Measurements from ENCODE around the gene LUZP2.
"Not testable (repeated sequence)": the region's sequence is repeated elsewhere in the genome, so short reads cannot be mapped to it uniquely, and the experiment has no call there.

Gene LUZP2

DNA sequence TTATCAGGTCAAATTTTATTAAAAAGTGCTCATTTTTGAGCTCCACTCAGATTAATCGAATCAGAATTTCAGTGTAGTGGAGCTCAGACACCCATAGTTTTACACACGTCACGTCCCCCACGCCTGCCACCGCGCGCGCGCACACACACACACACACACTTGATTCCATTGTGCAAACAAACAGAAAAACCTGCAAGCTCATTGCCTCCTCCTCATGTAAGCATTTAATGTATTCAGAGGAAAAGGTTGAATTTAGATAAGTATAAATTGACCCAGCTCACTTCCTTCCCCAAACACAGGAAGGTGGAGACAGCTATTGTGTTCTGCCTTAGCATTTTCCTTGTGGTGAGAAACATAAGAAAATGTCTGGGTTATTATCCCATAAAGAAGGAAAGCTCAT is 336.7 kb downstream of the LUZP2 start:
- no peak for DNase-seq

DNA sequence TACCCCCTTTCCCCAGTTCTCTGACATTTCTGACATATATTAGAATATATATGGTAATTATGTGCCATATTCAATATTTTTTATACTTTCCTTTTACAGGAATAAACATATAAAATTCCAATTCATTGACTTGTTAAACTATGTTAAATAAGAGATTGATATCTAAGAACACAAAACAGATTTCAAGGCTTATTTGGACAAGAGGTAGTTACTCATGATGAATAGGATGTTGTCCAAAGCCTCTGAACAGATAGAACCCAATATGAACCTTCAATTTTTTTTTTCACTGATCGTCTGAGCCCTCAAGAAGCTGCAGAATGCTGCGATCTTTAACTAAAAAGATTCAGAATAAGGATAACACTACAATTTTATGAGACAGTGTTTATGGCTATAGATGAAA is 340.3 kb downstream of the LUZP2 start:
- DNase-seq = no peak

DNA sequence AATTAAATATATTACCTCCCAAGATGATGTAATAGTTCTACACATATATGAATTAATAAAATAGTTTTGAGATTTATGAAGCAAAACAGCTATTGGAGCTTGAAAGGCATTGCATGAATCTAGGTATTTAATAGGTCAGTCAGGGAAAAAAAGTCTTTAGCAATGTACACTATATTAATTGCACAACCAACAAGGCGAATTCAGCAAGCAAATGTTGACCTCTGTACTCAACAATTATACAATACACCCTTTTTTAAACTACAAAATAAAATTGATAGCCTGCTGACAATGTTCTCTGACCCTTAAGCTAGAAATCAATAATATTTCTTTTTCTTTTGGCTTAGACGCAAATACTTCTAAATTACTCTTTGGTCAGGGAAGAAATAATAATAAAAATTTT is 345.5 kb downstream of the LUZP2 start:
- DNase-seq = no peak

DNA sequence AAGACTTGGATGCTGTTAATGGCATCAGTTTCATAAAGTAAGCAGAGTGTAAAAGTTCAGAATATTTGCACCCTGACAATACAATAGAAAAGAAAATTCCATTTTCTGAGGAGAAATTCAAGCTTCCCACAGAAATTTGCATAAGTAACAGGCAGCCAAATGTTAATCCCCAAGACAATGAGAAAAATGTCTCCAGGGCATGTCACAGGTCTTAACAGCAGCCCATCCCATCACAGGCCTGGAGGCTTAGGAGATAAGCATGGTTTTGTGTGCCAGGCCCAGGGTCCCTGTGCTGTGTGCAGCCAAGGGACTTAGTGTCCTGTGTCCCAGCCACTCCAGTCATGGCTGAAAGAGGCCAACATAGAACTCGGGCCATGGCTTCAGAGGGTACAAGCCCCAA is 347.6 kb downstream of the LUZP2 start:
- DNase-seq = no peak

DNA sequence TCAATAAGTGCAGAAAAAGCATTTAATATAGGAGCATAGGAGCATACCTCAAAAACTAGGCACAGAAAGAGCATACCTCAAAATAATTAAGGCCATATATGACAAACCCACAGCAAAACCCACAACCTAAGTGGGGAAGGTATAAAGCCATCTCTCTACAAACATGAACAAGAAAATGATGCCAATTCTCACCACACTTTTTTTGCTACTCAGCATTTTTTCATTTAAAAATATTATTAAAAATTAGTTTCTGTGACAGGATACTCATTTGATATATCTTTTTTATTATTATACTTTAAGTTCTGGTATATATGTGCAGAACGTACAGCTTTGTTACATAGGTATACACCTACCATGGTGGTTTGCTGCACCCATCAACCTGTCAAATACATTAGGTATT is 352.0 kb downstream of the LUZP2 start:
- DNase-seq = no peak

- no peak for DNase-seq
These were observed 359.1 kb downstream of the LUZP2 start for GRCh38 chr11:24855951-24856350.

DNA sequence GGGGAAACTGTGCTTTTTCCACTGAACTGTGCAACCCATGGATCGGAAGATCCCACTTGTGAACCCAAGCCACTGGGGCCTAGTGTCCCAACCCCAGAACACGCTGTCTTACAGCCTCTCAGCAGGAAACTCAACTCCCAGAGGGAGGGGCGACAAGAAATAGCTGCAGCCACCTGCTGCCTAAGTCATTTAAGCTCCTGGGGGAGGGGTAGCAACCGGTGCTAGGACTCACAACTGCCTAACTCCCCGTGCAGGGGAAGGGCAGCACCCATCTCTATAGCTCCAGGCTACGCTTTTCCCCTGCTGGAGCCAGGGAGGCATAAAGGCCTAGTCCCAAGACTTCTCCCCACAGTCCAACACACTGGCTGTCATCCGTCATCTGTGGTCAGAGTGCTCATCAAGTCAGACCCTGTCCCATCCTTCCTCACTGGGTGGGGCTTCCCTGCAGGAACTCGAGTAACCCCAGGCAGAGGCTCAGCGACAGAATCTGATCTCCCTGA is 363.0 kb downstream of the LUZP2 start:
- DNase-seq = no peak

DNA sequence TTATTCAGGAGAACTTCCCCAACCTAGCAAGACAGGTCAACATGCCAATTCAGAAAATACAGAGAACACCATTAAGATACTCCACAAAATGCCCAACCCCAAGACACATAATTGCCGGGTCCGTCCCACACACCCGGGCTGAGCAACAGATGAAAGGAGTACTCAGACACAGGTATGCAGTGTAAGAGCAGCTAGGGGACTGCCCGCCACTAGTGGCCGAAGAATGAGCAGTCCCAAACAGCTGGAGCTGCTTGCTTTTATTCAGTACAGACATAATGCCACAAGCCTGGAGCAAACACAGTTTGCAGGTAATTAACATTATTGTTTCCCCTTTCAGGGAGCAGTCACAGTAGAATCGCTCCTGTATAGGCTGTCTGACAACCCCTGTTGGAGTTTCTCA is 364.6 kb downstream of the LUZP2 start:
- no peak for DNase-seq

GRCh38 chr11:24866743-24867142 is 369.9 kb downstream of the LUZP2 start:
- DNase-seq = no peak

DNA sequence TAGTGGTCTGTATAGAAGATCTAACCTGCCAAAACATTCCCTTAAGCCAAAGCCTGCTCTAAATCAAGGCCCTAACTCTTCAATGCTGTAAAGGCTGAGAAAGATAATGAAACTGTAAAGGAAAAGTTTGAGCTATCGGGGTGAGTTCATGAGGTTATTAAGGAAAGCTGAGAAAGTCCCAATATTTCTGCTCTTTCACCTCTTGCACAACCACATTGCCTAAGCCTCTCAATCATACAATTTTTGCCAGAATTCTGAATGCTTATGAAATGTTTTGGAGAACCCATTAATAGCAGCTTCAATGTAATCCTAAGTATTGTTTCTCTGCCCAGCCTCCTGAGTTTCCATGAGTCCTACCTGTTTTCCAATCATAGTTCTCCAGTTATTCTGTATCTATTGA is 373.2 kb downstream of the LUZP2 start:
- no peak for DNase-seq

- no peak for DNase-seq
These were observed 375.3 kb downstream of the LUZP2 start for GRCh38 chr11:24872186-24872585.

DNA sequence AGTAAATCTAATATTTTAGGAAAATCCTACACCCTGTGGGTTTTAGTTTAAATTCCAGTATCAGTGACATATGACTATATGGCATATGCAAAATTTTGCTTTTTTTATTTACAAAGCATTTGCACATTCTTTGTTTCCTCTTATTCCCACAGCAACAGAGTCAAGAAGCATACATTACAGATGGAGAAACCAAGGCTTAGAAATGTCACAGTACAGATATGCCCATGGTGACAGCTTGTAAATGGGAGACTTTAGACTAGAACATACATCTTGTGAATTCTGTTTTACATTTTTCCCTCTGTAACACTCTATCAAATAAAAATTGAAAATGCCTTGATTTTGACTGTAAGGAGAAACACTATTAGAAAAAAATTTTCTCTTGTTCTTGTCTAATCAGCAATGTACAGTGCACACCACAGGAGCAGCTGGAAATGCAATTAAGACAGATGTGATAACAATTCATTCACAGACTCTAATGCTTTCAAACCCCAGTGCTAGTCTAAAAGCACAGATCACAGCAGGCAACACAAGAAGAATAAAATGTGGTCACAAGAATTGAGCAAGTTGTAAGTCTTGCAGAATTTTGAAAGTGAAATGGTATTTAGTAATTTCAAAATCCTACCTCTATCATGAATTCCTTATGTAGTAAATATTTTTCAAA is 375.9 kb downstream of the LUZP2 start:
- no peak for DNase-seq

GRCh38 chr11:24880962-24881361 is 384.1 kb downstream of the LUZP2 start:
- DNase-seq = no peak

DNA sequence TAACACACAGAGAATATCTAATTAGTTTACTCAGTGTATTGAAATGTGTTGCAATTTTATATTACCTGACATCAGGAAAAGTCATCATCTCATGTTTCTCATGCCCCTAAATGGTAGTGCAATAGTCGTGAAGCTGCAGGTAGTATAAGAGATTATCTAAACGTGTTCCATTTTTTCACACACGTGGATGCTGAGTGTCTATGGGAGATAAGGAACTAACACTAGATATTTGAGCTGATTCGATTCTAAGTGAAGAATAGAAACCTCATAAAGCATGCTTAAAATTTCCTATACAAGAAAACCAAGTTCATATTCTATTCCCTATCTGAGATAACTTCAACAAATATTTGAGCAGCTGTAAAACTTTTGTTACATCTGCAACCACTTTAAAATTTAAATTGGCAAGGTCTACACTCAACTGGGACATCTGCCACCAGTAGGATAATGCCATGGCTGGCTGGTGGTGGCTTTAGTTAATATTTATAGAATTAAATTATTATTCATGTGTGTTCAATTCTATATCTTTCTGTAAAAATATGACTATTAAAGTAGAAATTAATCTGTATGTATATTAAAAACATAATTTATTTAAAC is 388.8 kb downstream of the LUZP2 start:
- DNase-seq = no peak

DNA sequence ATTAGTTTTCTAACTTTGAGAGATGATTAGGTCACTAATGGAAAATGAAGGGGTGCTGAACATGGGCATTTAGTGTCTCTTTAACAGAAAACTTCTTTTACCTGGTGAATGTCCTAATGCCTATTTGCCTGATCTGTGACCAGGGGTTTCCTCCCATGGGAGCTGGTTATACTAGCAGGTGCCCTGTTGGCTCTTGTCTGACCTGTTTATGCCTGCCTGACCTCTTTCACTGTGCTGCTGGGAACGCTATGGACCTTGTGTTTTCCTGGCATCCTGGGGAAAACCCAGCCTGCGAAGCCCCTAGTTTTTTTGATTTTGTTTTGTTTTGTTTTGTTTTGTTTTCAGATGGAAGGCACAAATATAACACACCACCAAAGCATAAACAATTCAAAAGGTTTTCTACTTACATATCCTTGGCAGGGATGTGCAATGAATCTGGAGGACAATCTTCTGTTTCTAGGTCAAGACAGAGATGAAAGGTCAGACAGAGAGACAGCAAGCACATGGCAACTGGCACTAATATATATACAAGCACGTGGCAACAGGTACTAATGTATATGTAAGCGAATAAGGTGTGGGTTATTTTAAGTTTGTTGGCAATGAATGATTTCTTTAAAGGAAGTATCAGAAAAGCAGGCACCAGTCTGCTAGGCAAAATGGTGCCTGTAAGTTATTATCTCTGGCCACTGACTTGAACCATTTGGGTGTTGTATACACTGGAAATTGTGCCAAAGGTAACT is 390.2 kb downstream of the LUZP2 start:
- DNase-seq = no peak

- no peak for DNase-seq
These were observed 393.6 kb downstream of the LUZP2 start for GRCh38 chr11:24890426-24890825.

- DNase-seq = not testable (repeated sequence)
These were observed 395.1 kb downstream of the LUZP2 start for GRCh38 chr11:24891845-24892492.

GRCh38 chr11:24896118-24896835 is 399.4 kb downstream of the LUZP2 start:
- no peak for DNase-seq

- DNase-seq = no peak
These were observed 403.7 kb downstream of the LUZP2 start for GRCh38 chr11:24900514-24900913.

- DNase-seq = no peak
These were observed 404.2 kb downstream of the LUZP2 start for GRCh38 chr11:24900960-24901549.

DNA sequence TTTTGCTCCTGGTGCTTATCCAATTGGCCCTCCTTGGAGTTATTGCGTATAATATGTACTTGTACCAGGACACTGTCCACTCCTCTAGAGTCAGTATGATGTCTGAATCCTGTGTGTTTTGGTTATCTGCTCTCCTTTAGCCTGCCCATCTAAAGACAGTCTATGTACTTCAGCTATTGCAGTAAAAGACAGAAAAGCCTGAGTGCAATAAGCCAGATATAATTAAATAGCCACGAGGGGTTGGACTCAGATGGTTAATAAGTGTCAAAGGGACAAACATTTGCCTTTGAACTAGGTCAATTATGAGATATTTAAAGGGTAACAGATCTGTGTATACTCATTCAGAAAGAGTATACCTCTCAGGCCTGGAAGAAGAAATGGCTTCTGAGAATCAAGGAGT is 406.7 kb downstream of the LUZP2 start:
- DNase-seq = no peak

DNA sequence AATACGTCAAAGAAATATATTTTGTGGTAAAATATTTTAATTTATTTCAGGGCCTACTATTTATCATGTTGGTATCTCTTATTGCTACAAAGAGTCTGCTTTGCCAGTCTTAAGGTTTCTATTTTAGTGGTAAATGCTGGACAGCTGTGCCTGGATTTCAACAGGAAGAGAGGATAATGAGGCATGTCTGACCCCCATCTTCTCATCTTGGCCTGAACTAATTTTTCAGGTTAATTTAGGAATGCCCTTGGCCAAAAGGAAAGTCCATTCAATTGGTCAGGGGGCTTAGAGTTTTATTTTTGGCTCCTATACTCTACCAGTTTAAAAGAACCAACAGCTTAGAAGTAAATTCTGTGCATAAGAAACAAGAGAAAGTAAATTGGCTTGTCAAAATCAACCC is 428.2 kb downstream of the LUZP2 start:
- no peak for DNase-seq
